Kidney (tissue), 14 donors: Measurements from ENCODE around the gene MCAM. TPM values are rescaled to one million over a fixed set of nuclear protein-coding genes. Genes with fewer than 3 reads are reported as not detected.
A peak's percentile ranks its signal among the peaks of the same experiment; 100 is the strongest.

ENCODE experiments used
- DNase-seq, 5 donors: peaks; one replicate each; pipeline ENCODE4 v3.0.0-alpha.2; 2013 to 2020
- FAIRE-seq: peaks from 2 replicates; lab custom pipeline; 2012; peaks lifted over from hg19 to GRCh38; lab: Jason Lieb, UNC
- H3K27ac ChIP-seq, 2 donors: one replicate each; pipeline ENCODE4 v1.7.0; 2013; ENCODE audit warnings: low read depth in 2 of 2, low read length in 2 of 2, inconsistent platforms in 1 of 2
- H3K27me3 ChIP-seq: one replicate; pipeline ENCODE4 v1.7.1; 2013; ENCODE audit warnings: low read length, inconsistent platforms; ENCODE audit not compliant: control insufficient read depth, insufficient read depth
- H3K36me3 ChIP-seq, 3 donors: one replicate each; pipeline versions ENCODE4 v1.7.0 to v1.7.1; 2013; ENCODE audit warnings: low read length in 3 of 3, control low read depth in 1 of 3, inconsistent platforms in 1 of 3; ENCODE audit not compliant: insufficient read depth in 3 of 3, control insufficient read depth in 2 of 3
- H3K4me1 ChIP-seq, 3 donors: one replicate each; pipeline versions ENCODE4 v1.7.0 to v1.7.1; 2013; ENCODE audit warnings: low read length in 3 of 3, inconsistent platforms in 1 of 3, low read depth in 1 of 3; ENCODE audit not compliant: control insufficient read depth in 2 of 3, insufficient read depth in 2 of 3
- H3K4me3 ChIP-seq, 3 donors: one replicate each; pipeline versions ENCODE4 v1.7.0 to v1.8.1; 2013; ENCODE audit warnings: low read length in 3 of 3, control low read depth in 1 of 3, inconsistent platforms in 1 of 3
- H3K9ac ChIP-seq, 3 donors: one replicate each; pipeline versions ENCODE4 v1.7.0 to v1.7.1; 2013; ENCODE audit warnings: low read length in 3 of 3, control low read depth in 1 of 3, inconsistent platforms in 1 of 3
- H3K9me3 ChIP-seq, 3 donors: one replicate each; pipeline versions ENCODE4 v1.7.0 to v1.7.1; 2013; ENCODE audit warnings: low read length in 3 of 3, control low read depth in 1 of 3, inconsistent platforms in 1 of 3; ENCODE audit not compliant: control insufficient read depth in 2 of 3, insufficient read depth in 1 of 3
- intact Hi-C: fragments of 100-400 bp; cut with DNase I; formaldehyde crosslinking; loops from one replicate; pipeline ENCODE4 v1.11.1; 2022
- polyA plus RNA-seq: library from polyadenylated mRNA; stranded (reverse); fragments of 350-450 nt; fragmentation: Illumina TruSeq; extraction: RNeasy Lipid Tissue Mini Kit (QIAGEN cat#74804); gene quantifications from one replicate; pipeline ENCODE4 v1.2.3, GENCODE V29; 2014; ENCODE audit warnings: low read depth, low replicate concordance; ENCODE audit not compliant: insufficient read depth
- total RNA-seq: library from RNA; stranded (reverse); fragmentation: NEBNext Ultra II Directional; extraction: Animal tissue kit (Norgen Biotek cat#: 25700); gene quantifications from one replicate; pipeline ENCODE4 v1.2.1, GENCODE V29; 2021
- TF ChIP-seq, protein P1 (sequence below): IDR thresholded peaks from 3 replicates; pipeline ENCODE4 v1.5.1; 2012; ENCODE audit warnings: mild to moderate bottlenecking, moderate library complexity, borderline replicate concordance; ENCODE audit not compliant: insufficient read depth; ENCODE audit errors: extremely low read depth
- donor health status: control.
- donor health status: control.
- donor health status: control.
- donor health status: control.
- donor health status: control.
- donor health status: DM: yes; HTN: yes; CAD: no.
- donor health status: Normal renal cell carcinoma (clear cell type).

The MCAM gene
- total and polyA plus RNA-seq, 2 donors from 2014 or later: 42.1 to 137 TPM

DNA sequence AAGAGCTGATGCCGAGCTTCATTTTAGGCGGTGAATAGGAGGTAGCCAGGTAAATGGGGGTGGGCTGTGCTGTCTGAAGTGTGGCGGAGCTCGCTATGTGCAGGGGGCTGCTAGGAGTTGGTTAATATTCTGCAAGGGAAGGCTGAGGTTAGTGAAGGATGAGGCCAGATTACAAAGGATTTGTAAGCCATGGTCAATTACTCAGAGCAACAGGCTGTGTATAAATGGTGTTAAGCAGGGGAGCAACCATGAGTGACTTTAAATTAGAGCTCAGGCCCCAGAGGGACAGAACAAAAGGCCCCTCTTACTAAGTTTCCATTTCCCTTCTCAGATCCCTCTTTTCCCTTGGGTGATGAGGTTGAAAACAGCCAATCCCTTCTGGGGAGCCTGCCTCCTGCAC lies 7.3 kb upstream of the MCAM start:
- H3K9me3 ChIP-seq: no peaks in the 10 kb centered on the region
- H3K9ac ChIP-seq: no peak overlapping the region
- no peak overlapping the region for H3K4me3 ChIP-seq
- TF ChIP-seq, protein P1, sequence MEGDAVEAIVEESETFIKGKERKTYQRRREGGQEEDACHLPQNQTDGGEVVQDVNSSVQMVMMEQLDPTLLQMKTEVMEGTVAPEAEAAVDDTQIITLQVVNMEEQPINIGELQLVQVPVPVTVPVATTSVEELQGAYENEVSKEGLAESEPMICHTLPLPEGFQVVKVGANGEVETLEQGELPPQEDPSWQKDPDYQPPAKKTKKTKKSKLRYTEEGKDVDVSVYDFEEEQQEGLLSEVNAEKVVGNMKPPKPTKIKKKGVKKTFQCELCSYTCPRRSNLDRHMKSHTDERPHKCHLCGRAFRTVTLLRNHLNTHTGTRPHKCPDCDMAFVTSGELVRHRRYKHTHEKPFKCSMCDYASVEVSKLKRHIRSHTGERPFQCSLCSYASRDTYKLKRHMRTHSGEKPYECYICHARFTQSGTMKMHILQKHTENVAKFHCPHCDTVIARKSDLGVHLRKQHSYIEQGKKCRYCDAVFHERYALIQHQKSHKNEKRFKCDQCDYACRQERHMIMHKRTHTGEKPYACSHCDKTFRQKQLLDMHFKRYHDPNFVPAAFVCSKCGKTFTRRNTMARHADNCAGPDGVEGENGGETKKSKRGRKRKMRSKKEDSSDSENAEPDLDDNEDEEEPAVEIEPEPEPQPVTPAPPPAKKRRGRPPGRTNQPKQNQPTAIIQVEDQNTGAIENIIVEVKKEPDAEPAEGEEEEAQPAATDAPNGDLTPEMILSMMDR: no peak
- no peak overlapping the region for H3K27ac ChIP-seq
- FAIRE-seq: no peak
- H3K27me3 ChIP-seq: no peaks in the 10 kb centered on the region
- intact Hi-C loops: no loop called here
- peaks cover 0 to 8% (median 0%) of the 10 kb centered on the region in 3 donors for H3K4me1 ChIP-seq
- H3K36me3 ChIP-seq: no peaks in the 10 kb centered on the region
- DNase-seq: peak in 3 of 5 donors; percentile 40 to 64 (median 58)

DNA sequence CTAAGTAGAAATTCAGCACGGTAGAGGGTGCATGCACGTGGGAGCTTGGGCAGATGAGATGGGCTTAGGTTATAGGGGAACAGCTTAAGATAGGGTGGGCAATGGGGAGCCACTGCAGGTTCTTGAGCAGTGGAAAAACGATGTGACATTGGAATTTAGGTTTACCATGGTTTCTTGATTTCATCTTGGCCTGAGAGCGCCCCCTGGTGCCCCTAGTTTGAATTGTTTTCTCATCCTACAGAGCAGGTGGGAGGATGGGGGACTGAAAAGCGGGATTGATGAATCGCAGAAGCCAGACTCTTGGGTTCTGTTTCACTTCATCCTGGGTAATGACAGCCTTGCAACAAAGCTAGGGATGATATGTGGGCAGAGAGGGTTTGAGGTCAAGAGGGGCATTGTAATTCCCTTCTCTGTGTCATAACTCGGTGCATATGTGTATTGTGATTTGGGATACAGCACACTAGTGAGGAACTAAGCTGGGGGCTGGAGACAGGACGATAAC lies 6.7 kb upstream of the MCAM start:
- H3K27ac ChIP-seq: no peak overlapping the region
- intact Hi-C loops: no loop called here
- H3K36me3 ChIP-seq: no peaks in the 10 kb centered on the region
- H3K4me1 ChIP-seq: peaks cover 0 to 11% (median 0%) of the 10 kb centered on the region in 3 donors
- H3K9ac ChIP-seq: no peak overlapping the region
- no peaks in the 10 kb centered on the region for H3K9me3 ChIP-seq
- TF ChIP-seq, protein P1: peak; percentile 79
- DNase-seq (peak in 4 of 5 donors; percentile 88 to 91 (median 88)), FAIRE-seq (no peak)
- H3K4me3 ChIP-seq: no peak overlapping the region
- H3K27me3 ChIP-seq: no peaks in the 10 kb centered on the region

DNA sequence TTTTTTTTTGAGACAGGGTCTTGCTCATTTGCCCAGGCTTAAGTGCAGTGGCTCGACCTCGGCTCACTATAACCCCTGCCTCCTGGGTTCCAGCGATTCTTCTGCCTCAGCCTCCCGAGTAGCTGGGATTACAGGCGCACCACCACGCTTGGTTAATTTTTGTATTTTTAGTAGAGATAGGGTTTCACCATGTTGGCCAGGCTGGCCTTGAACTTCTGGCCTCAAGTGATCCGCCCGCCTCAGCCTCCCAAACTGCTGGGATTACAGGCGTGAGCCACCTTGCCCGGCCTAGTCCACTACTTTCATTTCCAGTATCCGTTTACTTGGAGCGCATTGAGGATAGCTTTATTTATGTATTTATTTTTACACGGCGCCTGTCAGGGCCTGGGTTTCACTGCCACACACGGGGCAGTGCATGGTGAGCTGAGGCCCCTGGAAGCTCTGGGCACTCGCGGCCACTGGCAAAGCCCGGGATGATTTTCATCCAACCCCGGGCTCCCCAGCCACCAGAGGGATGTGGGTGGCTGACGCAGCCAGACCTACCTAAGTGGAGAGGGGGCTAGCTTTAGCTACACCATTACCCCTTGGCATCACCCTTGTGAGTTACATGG lies 6.1 kb upstream of the MCAM start:
- no peak for DNase-seq
- no peak for FAIRE-seq
- peaks cover 0 to 11% (median 0%) of the 10 kb centered on the region in 3 donors for H3K4me1 ChIP-seq
- H3K36me3 ChIP-seq: no peaks in the 10 kb centered on the region
- no peaks in the 10 kb centered on the region for H3K27me3 ChIP-seq
- H3K4me3 ChIP-seq: no peak overlapping the region
- H3K9me3 ChIP-seq: no peaks in the 10 kb centered on the region
- no peak overlapping the region for H3K9ac ChIP-seq
- intact Hi-C loops: no loop called here
- TF ChIP-seq, protein P1: no peak
- peak overlapping the region in 1 of 2 donors; percentile 27 for H3K27ac ChIP-seq
